ENCODE data around the gene CLCNKB. TPM values are rescaled to one million over a fixed set of nuclear protein-coding genes. Genes with fewer than 3 reads are reported as not detected.
"Not testable (repeated sequence)": the region's sequence is repeated elsewhere in the genome, so short reads cannot be mapped to it uniquely, and the experiment has no call there.

Gene CLCNKB
- total RNA-seq, 1 experiment from 2014 or later, result 1.1 TPM

DNA sequence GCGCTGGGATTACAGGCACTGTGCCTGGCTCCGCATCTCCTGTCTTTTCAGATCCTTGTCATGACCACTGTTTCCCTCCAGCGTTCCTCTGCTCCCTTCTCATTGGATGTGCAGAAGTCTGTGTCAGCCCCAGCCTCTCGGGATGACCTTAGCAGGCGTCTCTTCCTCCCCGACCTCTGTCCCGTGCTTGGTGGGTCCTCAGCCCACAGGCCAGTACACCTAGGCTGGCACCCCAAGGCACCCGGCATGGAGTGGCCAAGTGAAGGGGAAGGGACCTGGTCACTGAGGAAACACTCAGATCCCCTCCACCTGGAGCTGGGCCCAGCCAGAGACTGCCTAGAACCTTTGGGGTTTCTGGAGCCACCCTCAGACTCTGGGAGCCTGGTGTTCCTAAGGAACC is 2.4 kb upstream of the CLCNKB start:
- POLR2A ChIA-PET (ENCODE audit: unreplicated experiment), result no interaction called here
- no peak overlapping the region for H2AFZ ChIP-seq

DNA sequence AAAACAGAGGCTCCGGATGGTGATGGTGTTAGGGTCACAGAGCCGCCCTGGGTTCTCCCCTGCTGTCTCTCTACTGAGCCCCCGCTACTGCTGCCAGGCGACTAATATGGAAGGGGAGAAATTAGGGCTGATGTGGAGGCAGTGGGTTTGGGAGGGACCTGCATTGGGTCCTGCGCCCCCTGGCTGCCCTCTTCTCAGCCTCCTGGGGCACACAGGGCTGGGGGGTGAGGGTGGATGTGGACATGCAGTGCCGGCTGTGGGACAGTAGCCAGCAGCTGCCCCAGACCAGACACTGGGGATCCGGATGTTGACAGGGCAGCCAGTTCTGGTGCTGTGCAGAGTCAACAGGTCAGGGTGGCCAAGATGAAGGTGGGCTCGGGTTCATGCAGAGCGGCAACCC is 1.5 kb upstream of the CLCNKB start:
- H3K27ac ChIP-seq, result no peak overlapping the region
- H3K9me2 ChIP-seq (ENCODE audit: insufficient read depth), result no peaks in the 10 kb centered on the region
- no peak for DNase-seq
- ChIA-PET POLR2A (ENCODE audit: unreplicated experiment) (no interaction called here), CTCF (no interaction called here)
- no peaks in the 10 kb centered on the region for H3K9me3 ChIP-seq (ENCODE audit: insufficient read depth, low read depth)
- no peak overlapping the region for H2AFZ ChIP-seq
- no peaks in the 10 kb centered on the region for H3K27me3 ChIP-seq (ENCODE audit: insufficient read depth, low read depth)
- no peaks in the 10 kb centered on the region for H3F3A ChIP-seq (ENCODE audit: insufficient read depth, low read depth)
- H3K79me2 ChIP-seq (ENCODE audit: low read depth), result no peaks in the 10 kb centered on the region
- H4K20me1 ChIP-seq (ENCODE audit: insufficient read depth), result no peaks in the 10 kb centered on the region
- intact Hi-C loops (cut with micrococcal nuclease; ENCODE audit: unreplicated experiment), result no loop called here
- H3K4me2 ChIP-seq, result no peak overlapping the region
- no peak overlapping the region for H3K4me3 ChIP-seq
- BruUV-seq (replicated peaks), result no TSS peak
- H3K4me1 ChIP-seq (replicated peaks; ENCODE audit: insufficient read depth), result no peaks in the 10 kb centered on the region
- TF ChIP-seq, protein P1, sequence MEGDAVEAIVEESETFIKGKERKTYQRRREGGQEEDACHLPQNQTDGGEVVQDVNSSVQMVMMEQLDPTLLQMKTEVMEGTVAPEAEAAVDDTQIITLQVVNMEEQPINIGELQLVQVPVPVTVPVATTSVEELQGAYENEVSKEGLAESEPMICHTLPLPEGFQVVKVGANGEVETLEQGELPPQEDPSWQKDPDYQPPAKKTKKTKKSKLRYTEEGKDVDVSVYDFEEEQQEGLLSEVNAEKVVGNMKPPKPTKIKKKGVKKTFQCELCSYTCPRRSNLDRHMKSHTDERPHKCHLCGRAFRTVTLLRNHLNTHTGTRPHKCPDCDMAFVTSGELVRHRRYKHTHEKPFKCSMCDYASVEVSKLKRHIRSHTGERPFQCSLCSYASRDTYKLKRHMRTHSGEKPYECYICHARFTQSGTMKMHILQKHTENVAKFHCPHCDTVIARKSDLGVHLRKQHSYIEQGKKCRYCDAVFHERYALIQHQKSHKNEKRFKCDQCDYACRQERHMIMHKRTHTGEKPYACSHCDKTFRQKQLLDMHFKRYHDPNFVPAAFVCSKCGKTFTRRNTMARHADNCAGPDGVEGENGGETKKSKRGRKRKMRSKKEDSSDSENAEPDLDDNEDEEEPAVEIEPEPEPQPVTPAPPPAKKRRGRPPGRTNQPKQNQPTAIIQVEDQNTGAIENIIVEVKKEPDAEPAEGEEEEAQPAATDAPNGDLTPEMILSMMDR (conservative IDR thresholded peaks at IDR 0.05), result no peak
- no peak for TF ChIP-seq EZH2 (IDR thresholded peaks at IDR 0.05; ENCODE audit: low read depth)
- H3K36me3 ChIP-seq (ENCODE audit: low read depth), result no peaks in the 10 kb centered on the region

More for the DNA sequence above, 2.4 kb upstream of the CLCNKB start:
- Histone ChIP-seq H3K9me2 (ENCODE audit: insufficient read depth) (no peaks in the 10 kb centered on the region), H3K79me2 (ENCODE audit: low read depth) (no peaks in the 10 kb centered on the region), H3K27me3 (ENCODE audit: insufficient read depth, low read depth) (no peaks in the 10 kb centered on the region), H3K4me3 (no peak overlapping the region), H3F3A (ENCODE audit: insufficient read depth, low read depth) (no peaks in the 10 kb centered on the region), H3K4me2 (no peak overlapping the region), H3K36me3 (ENCODE audit: low read depth) (no peaks in the 10 kb centered on the region), H3K27ac (no peak overlapping the region), H3K4me1 (replicated peaks; ENCODE audit: insufficient read depth) (no peaks in the 10 kb centered on the region), H4K20me1 (ENCODE audit: insufficient read depth) (no peaks in the 10 kb centered on the region), H3K9me3 (ENCODE audit: insufficient read depth, low read depth) (no peaks in the 10 kb centered on the region)
- no peak for TF ChIP-seq EZH2 (IDR thresholded peaks at IDR 0.05; ENCODE audit: low read depth)
- TF ChIP-seq, protein P1 (conservative IDR thresholded peaks at IDR 0.05), result no peak
- CTCF ChIA-PET, result no interaction called here
- intact Hi-C loops (cut with micrococcal nuclease; ENCODE audit: unreplicated experiment), result no loop called here
- no peak for DNase-seq
- BruUV-seq (replicated peaks), result no TSS peak

DNA sequence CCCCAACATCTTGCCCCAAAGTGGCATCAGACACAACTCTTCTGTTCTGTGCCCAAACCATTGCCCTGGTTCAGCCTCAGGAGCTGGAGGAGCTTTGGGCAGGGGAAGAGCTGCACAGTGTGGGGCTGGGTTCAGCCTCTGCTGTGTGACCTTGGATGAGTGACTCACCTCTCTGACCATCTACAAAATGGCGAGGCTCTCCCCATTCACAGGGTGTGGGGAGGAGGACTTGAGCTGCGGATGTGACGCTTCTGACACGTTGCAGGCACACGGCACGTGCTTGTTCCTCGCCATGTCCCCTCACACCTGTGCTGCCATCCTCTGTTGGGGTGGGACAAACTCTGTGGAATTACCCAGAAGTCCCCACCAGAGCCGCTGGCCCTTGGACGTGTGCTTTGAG is 928 bp upstream of the CLCNKB start:
- H3F3A ChIP-seq (ENCODE audit: insufficient read depth, low read depth); H3K27me3 ChIP-seq (ENCODE audit: insufficient read depth, low read depth); H3K79me2 ChIP-seq (ENCODE audit: low read depth); BruUV-seq (replicated peaks); H3K4me2 ChIP-seq; H2AFZ ChIP-seq; CTCF ChIA-PET; H3K4me3 ChIP-seq; intact Hi-C loops (cut with micrococcal nuclease; ENCODE audit: unreplicated experiment); H3K27ac ChIP-seq; H4K20me1 ChIP-seq (ENCODE audit: insufficient read depth); H3K9me2 ChIP-seq (ENCODE audit: insufficient read depth); POLR2A ChIA-PET (ENCODE audit: unreplicated experiment); H3K9me3 ChIP-seq (ENCODE audit: insufficient read depth, low read depth); H3K4me1 ChIP-seq (replicated peaks; ENCODE audit: insufficient read depth); DNase-seq; H3K36me3 ChIP-seq (ENCODE audit: low read depth): not testable (repeated sequence)

DNA sequence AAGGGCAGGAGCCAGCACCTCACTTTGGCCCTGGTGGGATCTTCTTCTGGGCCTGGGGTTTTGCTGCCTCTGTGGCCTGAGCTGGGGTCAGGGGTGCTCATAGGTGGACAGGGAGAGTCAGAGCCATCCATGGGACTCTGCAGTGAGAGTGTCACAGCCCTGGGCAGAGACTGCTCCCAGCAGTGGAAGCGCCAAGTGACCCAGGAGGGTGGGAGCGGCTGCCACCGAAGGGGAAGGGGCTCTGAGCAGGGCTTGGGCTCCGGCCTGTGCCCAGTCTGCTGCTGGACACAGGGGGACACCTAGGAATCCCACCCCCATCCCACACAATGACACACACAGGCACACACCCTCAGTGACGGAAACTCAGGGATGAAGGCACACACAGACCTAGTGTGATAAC is 368 bp downstream of the CLCNKB start:
- H3K27ac ChIP-seq, result no peak overlapping the region
- no peaks in the 10 kb centered on the region for H3K4me1 ChIP-seq (replicated peaks; ENCODE audit: insufficient read depth)
- H3K9me3 ChIP-seq (ENCODE audit: insufficient read depth, low read depth), result no peaks in the 10 kb centered on the region
- H3K27me3 ChIP-seq (ENCODE audit: insufficient read depth, low read depth), result no peaks in the 10 kb centered on the region
- no TSS peak for BruUV-seq (replicated peaks)
- ChIA-PET CTCF (no interaction called here), POLR2A (ENCODE audit: unreplicated experiment) (no interaction called here)
- no peak overlapping the region for H2AFZ ChIP-seq
- no peaks in the 10 kb centered on the region for H3K36me3 ChIP-seq (ENCODE audit: low read depth)
- TF ChIP-seq EZH2 (IDR thresholded peaks at IDR 0.05; ENCODE audit: low read depth), result no peak
- TF ChIP-seq, protein P1 (conservative IDR thresholded peaks at IDR 0.05), result no peak
- H3K9me2 ChIP-seq (ENCODE audit: insufficient read depth), result no peaks in the 10 kb centered on the region
- H3F3A ChIP-seq (ENCODE audit: insufficient read depth, low read depth), result no peaks in the 10 kb centered on the region
- no peaks in the 10 kb centered on the region for H4K20me1 ChIP-seq (ENCODE audit: insufficient read depth)
- H3K79me2 ChIP-seq (ENCODE audit: low read depth), result no peaks in the 10 kb centered on the region
- no peak for DNase-seq
- intact Hi-C loops (cut with micrococcal nuclease; ENCODE audit: unreplicated experiment), result no loop called here
- H3K4me3 ChIP-seq, result no peak overlapping the region
- no peak overlapping the region for H3K4me2 ChIP-seq

Data from PC-9 (cell line).